Measurements from ENCODE around the gene MISP. TPM values are rescaled to one million over a fixed set of nuclear protein-coding genes. Genes with fewer than 3 reads are reported as not detected.

MISP gene
- total RNA-seq, 2 donors from 2014 or later, result 285 to 320 TPM

DNA sequence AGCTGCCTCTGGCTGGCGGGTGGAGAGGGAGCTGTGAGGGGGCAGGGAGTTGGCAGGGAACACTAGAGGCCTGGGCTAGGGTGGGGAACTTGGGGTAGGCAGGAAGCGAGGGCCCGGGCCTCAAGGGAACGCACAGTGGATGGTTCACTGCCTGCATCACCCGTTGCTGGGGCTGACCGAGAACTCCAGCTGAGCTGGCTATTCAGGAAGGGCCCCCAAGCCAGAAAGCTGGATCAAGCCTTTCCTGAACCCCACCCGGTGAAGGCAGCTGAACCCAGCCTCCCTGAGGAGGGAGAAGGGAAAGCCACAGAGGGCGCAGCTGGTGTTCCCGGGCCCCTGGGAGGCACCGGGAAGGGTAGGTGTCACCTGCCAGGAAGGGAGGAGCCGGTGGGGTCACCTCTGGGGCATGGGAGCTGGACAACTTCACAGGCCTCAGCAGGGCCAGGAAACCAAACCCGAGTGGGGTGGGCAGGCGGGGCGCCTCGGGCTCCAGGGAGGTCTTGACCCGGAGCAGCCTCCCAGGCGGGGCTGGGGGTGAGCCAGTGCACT is 28.3 kb upstream of the MISP start:
- H3K27me3 ChIP-seq, result peaks cover 16% of the 10 kb centered on the region
- no peak overlapping the region for H3K27ac ChIP-seq

DNA sequence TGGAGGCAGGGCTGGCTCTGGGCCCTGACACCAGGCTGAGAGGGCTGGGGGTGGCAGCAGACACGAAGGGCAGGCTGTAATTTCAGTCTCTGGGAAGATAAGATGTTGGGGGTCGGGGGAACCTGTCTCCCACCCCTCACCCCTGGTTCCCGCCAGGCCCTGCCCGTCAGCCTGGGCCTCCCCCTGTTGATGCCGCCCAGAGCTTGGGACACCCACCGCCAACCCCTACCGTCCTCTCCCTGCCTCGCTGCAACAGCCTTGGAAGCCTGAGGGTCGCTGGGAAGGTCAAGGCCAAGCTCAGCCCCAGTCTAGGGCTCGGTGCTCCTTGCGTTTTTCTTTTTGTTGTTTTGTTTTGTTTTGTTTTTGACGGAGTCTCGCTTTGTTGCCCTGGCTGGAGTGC is 27.7 kb upstream of the MISP start:
- no peak overlapping the region for H3K9ac ChIP-seq (ENCODE audit: low read depth in 2 of 2, low read length in 2 of 2)
- intact Hi-C loops (cut with DNase I), result no loop called here
- H3K36me3 ChIP-seq, result no peaks in the 10 kb centered on the region
- H3K27me3 ChIP-seq, result peaks cover 16% of the 10 kb centered on the region
- no peaks in the 10 kb centered on the region for H3K9me3 ChIP-seq
- H3K27ac ChIP-seq, result no peak overlapping the region
- no peak for DNase-seq
- H3K4me1 ChIP-seq, result no peaks in the 10 kb centered on the region
- no peak overlapping the region for H3K4me3 ChIP-seq
- TF ChIP-seq CTCF (IDR thresholded peaks at IDR 0.05), result no peak

More for the DNA sequence above, 28.3 kb upstream of the MISP start:
- DNase-seq, result no peak
- H3K9ac ChIP-seq (ENCODE audit: low read depth in 2 of 2, low read length in 2 of 2), result no peak overlapping the region
- no peak for TF ChIP-seq CTCF (IDR thresholded peaks at IDR 0.05)
- intact Hi-C loops (cut with DNase I), result no loop called here
- H3K9me3 ChIP-seq, result no peaks in the 10 kb centered on the region
- H3K36me3 ChIP-seq, result no peaks in the 10 kb centered on the region
- H3K4me1 ChIP-seq, result no peaks in the 10 kb centered on the region
- no peak overlapping the region for H3K4me3 ChIP-seq

DNA sequence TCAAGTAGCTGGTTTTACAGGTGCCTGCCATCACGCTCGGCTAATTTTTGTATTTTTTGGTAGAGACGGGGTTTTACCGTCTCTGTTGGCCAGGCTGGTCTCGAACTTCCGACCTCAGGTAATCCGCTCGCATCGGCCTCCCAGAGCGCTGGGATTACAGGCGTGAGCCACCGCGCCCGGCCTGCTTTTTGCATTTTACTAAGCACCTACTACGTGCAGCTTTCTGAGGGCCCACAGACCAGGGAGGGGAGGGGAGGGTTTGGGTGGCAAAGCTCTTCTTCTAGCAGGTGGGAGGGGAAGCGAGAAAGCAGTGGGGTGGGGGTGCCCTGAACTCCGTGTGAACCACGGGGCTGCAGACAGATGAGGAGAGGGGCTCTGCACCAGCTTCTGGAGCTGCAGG is 27.2 kb upstream of the MISP start:
- intact Hi-C loops (cut with DNase I), result no loop called here
- no peaks in the 10 kb centered on the region for H3K4me1 ChIP-seq
- TF ChIP-seq CTCF (IDR thresholded peaks at IDR 0.05), result no peak
- no peak overlapping the region for H3K9ac ChIP-seq (ENCODE audit: low read depth in 2 of 2, low read length in 2 of 2)
- peaks cover 16% of the 10 kb centered on the region for H3K27me3 ChIP-seq
- no peaks in the 10 kb centered on the region for H3K36me3 ChIP-seq
- no peak for DNase-seq
- no peak overlapping the region for H3K4me3 ChIP-seq
- H3K27ac ChIP-seq, result no peak overlapping the region
- H3K9me3 ChIP-seq, result no peaks in the 10 kb centered on the region

- no peaks in the 10 kb centered on the region for H3K9me3 ChIP-seq
- TF ChIP-seq CTCF (IDR thresholded peaks at IDR 0.05), result no peak
- H3K27me3 ChIP-seq, result peaks cover 6% of the 10 kb centered on the region
- DNase-seq, result no peak
- H3K4me3 ChIP-seq, result no peak overlapping the region
- H3K9ac ChIP-seq (ENCODE audit: low read depth in 2 of 2, low read length in 2 of 2), result no peak overlapping the region
- no peak overlapping the region for H3K27ac ChIP-seq
- H3K36me3 ChIP-seq, result no peaks in the 10 kb centered on the region
- intact Hi-C loops (cut with DNase I), result no loop called here
- H3K4me1 ChIP-seq, result no peaks in the 10 kb centered on the region
Measured at GRCh38 chr19:725461-726089, 25.3 kb upstream of the MISP start.

- H3K27me3 ChIP-seq, result no peaks in the 10 kb centered on the region
- TF ChIP-seq CTCF (IDR thresholded peaks at IDR 0.05), result no peak
- no peak for DNase-seq
- no peaks in the 10 kb centered on the region for H3K36me3 ChIP-seq
- H3K9ac ChIP-seq (ENCODE audit: low read depth in 2 of 2, low read length in 2 of 2), result no peak overlapping the region
- H3K9me3 ChIP-seq, result no peaks in the 10 kb centered on the region
- H3K4me1 ChIP-seq, result no peaks in the 10 kb centered on the region
- no peak overlapping the region for H3K27ac ChIP-seq
- no peak overlapping the region for H3K4me3 ChIP-seq
- intact Hi-C loops (cut with DNase I), result no loop called here
Measured at GRCh38 chr19:726993-727956, 23.6 kb upstream of the MISP start.
